HG03354 (cell line): ENCODE measurements around the gene ADSL.

Experiments used
- ATAC-seq: cut with Tn5 transposase; IDR thresholded peaks from one replicate; pipeline ENCODE4 v1.9.1; 2021; ENCODE audit warnings: mild to moderate bottlenecking; ENCODE audit not compliant: unreplicated experiment, poor library complexity, severe bottlenecking

ADSL gene

DNA sequence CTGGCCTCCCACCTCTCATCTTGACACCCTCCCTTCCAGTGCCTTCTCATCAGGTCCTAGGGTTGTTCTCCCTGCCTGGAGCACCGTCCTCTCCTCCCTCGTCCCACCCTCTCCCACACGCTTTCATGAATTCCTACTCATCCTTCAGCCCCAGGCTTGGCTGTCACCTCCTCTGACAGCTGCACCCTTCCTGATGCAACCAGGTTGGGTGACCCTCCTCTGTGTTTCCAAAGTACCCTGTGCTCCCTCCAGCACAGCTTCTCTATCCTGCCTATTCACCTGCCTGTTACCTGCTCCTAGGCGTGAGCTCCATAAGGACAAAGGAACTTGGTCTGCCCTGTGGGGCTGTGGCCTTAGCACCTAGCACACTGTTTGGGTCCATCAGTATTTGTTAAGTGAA lies 82.5 kb downstream of the ADSL start:
- no peak for ATAC-seq

DNA sequence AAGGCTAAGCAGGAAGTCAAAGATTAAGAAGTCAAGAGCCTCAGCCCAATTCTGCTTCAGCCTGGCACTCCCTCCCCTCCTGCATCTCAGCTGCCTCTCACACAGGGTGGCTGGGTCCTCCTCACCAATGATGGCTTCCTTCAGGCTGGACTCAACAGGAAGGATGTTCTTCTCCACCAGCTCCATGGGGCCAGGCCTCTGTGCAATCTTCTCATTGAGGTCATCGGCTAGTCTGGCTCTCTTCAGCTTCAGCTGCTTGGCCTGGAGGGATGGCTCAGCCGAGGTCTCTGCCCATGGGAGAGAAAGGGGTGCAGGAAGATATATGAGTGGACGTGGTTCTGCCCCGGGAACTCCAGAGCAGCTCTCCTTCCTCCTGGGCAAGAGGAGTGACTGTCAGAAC lies 83.2 kb downstream of the ADSL start:
- no peak for ATAC-seq

DNA sequence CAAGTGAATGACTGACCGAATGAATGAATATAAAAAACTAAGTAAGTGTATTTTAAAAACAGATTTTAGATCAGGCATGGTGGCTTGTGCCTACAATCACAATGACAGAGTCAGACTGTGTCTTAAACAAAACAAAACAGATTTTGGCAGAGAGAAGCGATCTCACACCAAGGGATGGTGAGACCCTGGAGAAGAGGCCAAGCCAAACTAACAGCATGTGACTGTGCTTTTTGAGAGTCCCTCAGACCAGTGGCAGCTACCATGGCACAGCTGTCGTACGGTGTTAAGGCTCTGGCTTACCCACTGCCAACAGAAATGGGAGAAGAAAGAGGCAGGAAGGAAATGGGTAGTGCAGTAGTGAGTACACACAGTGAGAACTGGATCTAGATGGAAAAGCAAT lies 84.7 kb downstream of the ADSL start:
- no peak for ATAC-seq

DNA sequence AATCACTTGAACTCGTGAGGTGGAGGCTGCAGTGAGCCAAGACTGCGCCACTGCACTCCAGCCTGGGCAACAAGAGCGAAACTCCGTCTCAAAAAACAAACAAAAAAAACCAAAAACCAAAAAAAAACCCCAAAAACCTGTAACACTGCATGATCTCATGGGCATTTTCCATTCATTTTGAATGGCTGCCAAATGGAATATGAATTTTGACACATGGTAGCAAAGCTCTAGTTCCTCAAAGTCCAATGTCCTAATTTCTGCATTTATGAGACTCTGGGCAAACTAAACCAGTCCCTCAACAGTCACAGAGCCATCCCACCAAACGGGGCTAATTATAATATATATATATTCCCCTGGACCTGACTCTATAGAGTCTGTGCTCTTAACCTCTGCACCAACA lies 85.9 kb downstream of the ADSL start:
- ATAC-seq, result no peak

DNA sequence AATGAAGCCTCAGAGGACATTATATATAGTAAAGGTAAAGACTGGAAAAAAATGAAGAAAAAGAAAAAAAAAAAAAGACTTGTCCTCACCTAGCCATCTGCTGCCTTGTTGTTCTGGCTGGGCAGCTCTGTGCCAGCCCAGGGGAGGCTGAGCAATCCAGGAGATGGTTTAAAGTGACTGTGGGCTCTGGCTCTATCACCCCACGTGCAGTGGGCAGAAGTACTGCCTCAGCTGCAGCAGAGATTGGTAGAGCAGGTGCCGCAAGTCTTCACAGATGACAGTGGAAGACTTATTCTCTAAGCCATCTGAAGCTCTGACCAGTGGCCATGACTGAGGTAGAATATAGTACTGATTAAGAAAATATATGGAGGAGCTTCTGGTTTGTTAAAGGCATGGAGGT lies 86.3 kb downstream of the ADSL start:
- ATAC-seq, result no peak

DNA sequence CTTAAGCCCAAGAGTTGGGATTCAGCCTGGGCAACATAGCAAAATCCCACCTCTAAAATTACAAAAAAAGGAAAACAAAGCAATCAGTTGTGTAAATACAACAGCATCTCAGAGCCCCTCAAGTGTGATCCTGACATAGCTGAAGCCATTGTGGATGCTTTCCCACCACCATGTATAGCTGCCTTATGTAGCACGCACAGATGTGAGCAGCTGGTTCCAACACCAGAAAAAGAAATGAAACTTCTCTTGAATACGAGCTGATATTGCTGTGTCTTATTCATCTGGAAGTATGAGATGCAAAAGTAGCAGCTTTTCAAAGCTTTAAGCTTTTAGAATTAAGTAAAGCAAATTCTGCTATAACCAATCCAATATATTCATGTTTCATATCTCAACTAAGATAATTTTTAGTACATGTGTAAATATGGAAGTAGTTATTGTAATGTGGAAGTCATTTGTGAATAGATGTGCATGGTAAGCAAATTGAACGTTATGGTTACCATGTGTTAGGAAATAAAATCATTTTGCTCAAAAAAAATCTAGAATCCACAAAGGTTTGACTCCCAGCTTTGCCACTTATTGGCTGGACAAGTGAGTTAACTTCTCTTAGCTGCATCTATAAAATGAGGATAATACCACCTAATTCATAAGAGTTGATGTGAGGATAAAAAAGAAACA lies 87.3 kb downstream of the ADSL start:
- no peak for ATAC-seq

DNA sequence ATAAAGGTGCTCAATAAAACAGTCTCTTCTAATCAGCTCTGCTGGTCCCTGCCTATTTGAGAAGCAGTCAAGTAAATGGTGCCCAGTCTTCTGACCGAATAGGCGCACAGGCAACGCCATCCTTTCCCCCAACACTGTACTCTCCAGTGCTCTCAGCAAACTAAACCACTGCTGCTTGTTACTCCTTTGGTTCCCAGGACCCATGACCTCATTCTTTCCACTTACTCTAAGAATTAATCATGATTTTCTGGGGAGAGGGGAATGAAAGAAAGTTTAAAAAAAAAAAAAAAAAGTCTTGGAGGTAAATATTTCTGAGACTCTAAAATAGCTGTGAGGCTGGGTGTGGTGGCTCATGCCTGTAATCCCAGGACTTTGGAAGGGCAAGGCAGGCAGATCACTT lies 87.8 kb downstream of the ADSL start:
- no peak for ATAC-seq

DNA sequence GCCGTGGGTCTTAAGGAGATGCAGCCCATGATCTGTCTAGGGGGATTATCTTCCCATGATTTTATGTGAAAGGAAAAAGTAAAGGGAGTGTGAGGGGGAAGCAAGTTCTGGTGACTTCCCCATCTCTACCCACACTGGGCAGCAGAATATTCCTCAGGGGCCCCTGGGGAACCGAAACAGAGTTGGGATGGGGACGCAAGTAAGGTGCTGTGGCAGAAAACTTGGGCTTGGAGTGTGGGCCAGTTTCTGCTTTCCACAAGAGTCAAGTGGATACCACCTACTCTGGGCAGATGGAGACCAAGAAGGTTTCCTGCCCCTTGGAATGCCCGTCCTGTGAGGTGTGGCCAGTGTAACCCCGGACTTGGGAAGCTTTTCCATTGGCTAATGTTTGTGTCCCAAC lies 88.4 kb downstream of the ADSL start:
- ATAC-seq, result no peak

DNA sequence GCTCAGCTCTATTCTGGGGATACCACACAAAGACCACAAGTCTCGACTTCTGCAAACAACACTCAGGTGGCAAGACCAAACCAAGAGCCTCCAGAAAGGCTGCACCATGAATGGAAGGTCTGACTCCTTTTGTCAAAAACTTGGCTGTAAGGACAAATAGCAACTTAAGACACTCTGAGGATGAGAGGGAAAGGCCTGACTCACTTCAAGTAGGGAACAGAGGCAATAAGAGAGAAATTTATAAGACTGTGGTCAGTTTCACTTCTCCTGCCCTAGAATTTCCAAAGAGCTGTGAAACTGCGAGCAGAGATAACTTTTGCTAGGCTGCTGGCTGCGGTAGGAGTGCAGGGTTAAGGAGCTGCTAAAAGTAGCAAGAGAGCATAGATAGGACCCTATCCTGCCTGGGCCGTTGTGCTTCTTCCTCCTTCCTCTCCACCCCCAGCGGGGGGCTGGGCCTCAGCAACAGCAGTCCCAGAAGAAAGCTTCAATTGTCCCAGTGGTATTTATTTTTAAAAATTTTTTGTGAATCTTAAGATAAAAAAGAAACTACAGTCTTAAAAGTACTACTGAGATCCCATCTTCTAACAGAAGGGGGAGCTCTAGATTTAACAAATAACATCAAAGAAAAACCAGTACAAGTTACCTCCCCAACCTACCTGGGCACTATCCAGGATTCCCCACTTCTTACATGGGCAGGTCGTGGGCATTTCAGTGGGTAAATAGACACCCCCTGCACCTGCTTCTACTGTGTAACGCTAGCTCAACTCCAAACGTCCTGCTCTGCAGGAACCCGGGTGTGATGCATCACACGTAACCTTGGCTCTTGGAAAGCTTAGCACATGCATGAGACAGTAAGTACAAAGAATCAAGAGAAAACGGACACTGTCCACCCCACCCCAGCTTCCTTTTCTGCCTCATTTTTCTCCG lies 90.5 kb downstream of the ADSL start:
- peak; percentile 70 for ATAC-seq
